HL-60/S4 treated with retinoic acid at 250 ng/mL for 4 days and 3 days (cell line): ENCODE data around the gene GDPD4.

Source experiments
- in situ Hi-C: fragments of 300-500 bp; cut with MboI; formaldehyde crosslinking; loops from 2 replicates; pipeline ENCODE4 v1.7.0; 2022; ENCODE audit warnings: low sequenced_read_pairs

The GDPD4 gene

DNA sequence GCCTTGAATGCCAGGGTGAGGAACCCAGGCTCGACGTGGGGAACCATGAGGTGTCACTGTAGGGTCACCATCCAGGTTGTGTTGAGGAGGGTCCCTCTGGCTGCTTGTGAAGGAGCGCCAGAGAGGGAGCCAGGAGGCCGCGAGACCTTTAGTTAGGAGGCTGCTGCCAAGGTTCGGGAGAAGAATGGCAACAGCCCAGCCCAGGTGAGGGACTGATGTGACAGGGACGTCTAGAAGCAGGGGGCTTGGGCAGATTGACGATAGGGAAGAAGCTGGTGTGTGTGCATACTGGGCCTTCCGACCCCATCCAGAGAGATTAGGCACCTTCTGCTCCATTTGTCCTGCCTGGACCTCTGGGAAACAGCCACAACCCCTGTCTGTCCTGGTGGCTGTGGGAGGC, 124.5 kb downstream of the GDPD4 start:
- in situ Hi-C loops = no loop called here

DNA sequence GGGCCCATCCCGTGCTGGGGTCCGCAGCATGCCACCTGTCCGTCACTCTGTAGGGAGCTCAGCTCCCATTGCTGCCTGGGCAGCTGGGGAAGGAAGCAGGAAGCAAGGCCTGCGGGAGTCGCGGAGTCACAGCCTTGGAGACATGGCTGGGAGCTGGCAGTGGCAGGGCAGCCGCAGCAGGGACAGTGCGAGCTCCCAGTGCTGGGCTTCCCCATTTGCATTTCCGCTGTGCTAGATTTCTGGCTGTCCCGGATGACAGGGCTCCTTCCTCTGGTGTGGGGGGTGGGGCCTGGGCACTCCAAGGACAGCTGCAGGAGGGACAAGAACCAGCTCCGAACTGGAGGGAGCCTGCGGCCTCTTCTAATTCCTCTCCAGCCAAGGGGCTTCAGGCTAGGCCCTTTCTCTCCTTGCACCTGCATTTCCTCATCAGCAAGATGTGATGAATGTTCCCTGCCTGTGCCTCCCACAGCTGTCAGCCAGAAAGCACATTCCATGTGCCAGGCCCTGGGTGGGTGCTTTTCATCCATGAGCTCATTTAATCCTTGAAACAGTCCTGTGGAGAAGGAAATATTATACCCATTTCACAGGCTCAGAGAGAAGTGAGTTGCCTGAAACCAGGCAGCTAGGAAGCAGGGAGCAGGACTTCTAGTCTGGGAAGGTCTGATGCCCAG, 125.5 kb downstream of the GDPD4 start:
- in situ Hi-C loops = no loop called here

DNA sequence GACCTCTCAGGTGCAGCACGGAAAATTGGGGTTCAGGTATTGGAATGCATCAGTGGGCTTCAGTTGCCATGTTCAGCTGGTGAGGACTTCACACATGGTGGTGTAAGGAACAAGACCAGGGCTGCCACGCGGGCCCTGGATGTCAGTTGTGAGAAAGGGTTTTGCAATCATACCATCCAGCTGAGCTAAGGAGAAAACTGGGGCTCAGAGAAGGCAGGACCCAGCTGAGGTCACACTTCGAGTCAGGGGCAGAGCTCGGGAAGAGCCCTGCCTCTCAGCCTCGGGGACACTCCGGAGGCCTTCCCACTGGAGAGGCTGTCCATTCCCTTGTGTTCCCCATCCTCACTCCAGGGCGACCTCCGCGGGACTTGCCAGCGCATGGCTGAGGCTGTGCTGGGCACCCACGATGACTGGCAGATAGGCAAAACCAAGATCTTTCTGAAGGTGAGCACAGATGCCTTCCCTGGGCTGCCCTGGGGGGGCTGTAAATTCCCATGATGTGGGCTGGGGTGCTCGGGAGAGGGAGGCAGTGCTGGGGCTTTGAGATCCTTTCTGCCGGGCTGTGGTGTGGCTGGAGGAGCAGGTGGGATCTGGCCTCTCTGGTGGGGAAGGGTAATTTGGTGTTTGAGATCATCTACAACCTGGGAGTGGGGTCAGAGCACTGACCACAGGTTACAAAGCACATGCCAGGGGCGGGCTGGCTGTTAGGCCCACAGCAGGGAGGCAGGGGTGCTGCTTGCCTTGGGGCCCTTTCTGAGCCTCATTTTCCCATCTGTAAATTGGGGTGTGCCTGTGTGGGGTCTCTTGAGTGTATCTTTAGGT, 126.3 kb downstream of the GDPD4 start:
- in situ Hi-C loops = no loop called here

DNA sequence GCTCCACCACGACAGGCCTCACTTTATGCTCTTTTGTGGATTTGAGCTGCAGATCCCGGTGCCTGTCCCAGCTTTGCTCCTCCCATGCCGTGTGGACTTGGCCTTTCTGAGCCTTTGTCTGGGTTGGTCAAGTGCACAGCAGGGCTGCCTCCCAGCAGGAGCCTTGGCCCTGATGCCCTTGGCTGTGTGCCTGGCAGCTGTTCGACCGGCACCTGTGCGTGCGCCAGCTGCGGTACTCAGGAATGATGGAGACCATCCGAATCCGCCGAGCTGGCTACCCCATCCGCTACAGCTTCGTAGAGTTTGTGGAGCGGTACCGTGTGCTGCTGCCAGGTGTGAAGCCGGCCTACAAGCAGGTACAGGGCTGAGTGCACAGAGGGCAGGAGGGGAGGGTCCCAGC, 126.9 kb downstream of the GDPD4 start:
- in situ Hi-C loops = no loop called here

DNA sequence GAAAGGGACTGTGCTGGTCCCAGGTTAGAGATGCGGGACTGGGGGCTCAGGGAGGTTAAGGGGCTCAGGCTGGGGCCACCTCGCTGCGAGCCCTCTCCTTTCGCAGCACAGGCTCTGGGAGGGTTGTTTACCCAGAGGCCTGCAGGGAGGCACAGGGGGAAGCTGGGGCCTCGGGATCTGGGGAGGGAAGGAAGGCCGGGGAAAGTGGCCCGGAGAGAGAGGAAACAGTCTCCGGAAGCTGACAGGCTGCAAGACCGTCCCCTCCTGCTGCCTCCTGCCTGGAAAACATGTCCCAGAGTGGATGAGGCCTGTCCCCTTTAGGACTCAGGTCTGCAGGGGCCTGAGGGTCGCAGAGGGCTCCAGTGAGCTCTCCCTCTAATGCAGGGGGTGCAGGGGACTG, 128.0 kb downstream of the GDPD4 start:
- in situ Hi-C loops = no loop called here

DNA sequence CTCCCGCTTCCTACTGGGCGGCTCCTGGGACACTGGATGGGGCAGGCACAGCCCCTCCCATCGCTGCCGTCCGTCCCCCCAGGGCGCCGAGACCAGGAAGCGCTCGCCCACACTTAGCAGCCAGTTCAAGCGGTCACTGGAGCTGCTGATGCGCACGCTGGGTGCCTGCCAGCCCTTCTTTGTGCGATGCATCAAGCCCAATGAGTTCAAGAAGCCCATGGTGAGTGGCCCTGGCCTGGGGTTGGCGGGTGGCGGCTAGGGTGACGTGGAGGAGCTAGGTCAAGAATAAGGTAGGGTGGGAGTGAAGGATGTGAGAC, 128.9 kb downstream of the GDPD4 start:
- in situ Hi-C loops = no loop called here

DNA sequence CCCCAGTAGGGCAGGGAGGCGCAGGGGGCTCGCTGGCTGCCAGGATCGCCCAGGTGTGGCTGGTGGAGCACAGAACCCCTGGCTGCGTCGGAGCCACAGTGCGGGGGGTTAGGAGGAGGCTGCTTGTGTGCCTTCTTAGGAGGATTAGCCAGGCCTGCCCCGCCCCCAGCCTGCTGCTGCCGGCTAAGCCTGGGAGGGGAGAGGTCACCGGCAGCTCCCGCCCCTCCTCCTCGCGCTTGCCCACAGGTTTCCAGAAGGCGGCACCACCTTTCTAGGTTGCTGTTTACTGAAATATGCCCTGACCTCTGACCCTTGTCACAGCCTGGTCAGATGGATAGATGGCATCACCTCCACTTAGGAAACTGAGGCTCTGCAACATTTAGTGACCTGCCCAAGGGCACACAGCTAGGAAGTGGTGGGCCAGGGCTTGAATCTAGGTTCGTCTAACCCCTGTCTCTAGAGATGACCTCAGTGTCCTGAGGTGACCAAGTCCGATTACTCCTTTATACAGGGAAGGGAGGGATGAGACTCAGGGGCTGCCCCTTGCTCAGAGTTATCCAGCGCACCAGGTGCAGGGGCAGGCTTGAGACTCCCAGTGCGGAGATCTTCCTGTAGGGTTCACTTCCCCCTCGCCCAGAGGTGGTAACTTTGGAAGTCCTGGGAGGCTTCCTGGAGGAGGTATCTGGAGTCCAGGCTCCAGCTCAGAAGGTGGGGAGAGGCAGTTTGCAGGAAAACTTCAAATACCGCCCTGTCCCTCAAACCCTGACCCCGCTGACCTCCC, 129.4 kb downstream of the GDPD4 start:
- in situ Hi-C loops = no loop called here

DNA sequence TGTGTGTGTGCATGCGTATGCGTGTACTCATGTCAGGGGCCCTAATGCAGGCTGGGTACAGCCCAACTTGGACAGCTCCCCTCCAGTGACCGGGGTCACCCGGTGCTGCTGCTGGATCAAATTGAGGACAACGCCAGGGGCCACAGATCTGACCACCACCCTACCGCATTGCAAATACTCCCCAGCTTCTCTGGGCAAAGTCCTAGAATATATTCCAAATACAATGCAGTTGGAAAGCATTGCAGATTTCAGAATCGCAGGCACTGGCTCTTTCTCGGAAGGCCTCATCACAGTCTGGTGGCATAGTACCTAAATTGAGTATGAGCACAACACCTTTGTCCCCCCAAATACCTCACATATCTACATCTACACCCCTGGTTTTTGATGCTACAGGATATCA, 130.2 kb downstream of the GDPD4 start:
- in situ Hi-C loops = no loop called here

DNA sequence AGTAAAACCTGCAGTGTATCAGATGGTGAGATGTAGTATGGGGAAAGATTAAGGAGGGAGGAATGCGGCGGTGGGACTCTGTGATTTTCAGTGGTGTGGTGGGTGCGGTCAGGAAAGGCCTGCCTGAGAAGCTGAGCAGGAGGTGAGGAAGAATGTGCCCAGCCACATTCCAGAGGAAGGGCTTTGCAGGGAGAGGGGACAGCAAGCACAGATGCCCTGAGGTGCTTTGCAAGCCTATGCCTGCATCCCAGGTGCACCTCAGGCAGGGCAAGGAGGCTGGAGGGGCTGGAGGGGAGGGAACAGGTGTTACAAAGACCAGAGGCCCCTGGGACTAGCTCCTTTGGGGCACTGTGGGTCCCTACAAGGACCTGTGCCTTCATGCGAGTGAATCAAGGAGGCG, 131.4 kb downstream of the GDPD4 start:
- in situ Hi-C loops = no loop called here

DNA sequence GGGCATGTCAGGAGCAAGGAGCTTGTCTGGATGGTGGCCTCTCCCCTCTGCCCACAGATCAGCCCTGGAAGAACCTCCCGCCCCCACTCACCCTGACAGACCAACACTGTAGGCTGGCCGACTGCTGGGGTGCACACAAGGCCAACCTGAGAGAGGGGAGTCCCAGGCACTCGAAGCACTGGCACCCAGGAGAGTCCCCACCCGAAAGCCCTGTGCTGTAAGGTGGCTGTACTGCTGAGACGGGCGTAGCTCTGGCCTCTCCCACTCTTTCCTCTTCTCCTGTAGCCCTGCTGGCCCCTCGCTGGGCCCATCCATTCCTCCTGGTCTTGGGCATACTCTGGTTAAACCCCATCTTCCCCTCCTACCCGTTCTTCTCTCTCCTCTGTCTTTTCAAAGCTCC, 133.7 kb downstream of the GDPD4 start:
- in situ Hi-C loops = no loop called here

DNA sequence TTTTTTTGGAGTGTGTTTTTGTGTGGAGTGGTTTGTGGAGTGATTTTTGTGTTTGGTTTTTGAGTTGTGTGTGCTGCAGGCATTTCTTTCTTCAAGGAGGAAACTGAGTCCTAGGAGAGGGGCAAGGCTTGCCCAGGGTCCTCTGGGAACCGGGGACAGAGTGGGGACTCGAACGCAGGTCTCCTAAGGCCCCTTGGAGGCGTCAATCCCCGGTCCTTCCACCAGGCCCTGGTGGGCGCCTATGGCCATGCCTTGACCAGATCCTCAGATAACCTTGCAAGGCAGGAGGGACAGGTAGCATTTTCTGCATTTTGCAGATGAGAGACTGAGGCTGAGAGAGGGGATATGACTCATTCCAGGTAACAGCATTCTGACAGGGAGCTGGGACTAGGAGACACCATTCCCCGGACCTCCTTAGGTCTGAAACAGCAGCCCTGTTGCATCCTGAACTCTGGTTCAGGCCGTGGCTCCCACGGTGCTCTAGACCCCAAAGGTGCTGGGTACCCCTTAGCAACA, 134.3 kb downstream of the GDPD4 start:
- in situ Hi-C loops = no loop called here
